GM06990 (cell line): ENCODE data around the gene TMEM91.
"Not testable (repeated sequence)": the region's sequence is repeated elsewhere in the genome, so short reads cannot be mapped to it uniquely, and the experiment has no call there.

Source experiments
- DNase-seq: peaks from one replicate; pipeline ENCODE4 v3.0.0-alpha.2; 2011; ENCODE audit not compliant: insufficient read length; ENCODE audit errors: extremely low read depth
- H3K27me3 ChIP-seq: replicated peaks from 2 replicates; pipeline ENCODE4 v1.6.0; 2011; ENCODE audit warnings: low read length; ENCODE audit not compliant: control insufficient read depth, insufficient read depth
- H3K36me3 ChIP-seq: 2 replicates; pipeline ENCODE4 v1.5.1; 2011; ENCODE audit warnings: low read length; ENCODE audit not compliant: control insufficient read depth, insufficient read depth
- H3K4me3 ChIP-seq: replicated peaks from 2 replicates; pipeline ENCODE4 v1.5.1; 2011; ENCODE audit warnings: low read depth, mild to moderate bottlenecking, control low read depth, low read length
- CTCF ChIP-seq: IDR thresholded peaks from 2 replicates; pipeline ENCODE4 v1.5.1; 2011; ENCODE audit warnings: low read length, control low read depth, mild to moderate bottlenecking, inconsistent platforms; ENCODE audit not compliant: insufficient read depth, poor library complexity, severe bottlenecking

The TMEM91 gene

DNA sequence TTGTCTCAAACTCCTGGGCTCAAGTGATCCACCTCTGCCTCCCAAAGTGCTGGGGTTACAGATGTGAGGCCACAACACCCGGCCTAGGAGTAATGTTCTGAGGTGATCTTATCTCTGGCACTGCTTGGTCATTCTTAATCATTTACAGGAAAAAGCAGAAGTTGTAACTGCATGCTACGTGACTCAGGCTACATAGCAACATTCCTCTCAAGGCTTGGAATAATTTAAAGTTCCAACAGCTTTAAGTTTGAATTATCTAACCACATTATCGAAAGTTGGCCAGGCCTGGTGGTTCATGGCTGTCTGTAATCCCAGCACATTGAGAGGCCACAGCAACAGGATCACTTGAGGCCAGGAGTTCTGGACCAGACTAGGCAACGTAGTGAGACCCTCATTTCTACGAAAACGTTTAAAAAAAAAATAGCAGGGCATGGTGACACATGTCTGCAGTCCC is 8.5 kb upstream of the TMEM91 start:
- Histone ChIP-seq H3K4me3 (no peak overlapping the region), H3K27me3 (no peaks in the 10 kb centered on the region), H3K36me3 (no peaks in the 10 kb centered on the region)
- TF ChIP-seq CTCF, result no peak
- DNase-seq, result no peak

DNA sequence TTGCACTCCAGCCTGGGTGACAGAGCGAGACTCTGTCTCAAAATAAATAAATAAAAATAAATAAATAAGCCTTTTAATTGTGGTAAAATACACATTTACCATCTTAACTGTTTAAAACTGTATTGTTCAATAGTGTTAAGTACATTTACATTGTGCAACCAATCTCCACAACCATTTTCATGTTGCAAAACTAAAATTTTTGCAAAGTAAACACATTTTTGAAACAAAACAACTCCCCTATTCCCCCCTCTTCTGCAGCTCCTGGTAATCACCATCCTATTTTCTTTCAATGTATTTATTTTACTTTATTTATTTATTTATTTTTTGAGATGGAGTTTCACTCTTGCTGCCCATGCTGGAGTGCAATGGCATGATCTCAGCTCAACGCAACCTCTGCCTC is 6.6 kb upstream of the TMEM91 start:
- H3K27me3 ChIP-seq, result no peaks in the 10 kb centered on the region
- H3K36me3 ChIP-seq, result no peaks in the 10 kb centered on the region
- no peak for DNase-seq
- H3K4me3 ChIP-seq, result no peak overlapping the region
- TF ChIP-seq CTCF, result no peak

DNA sequence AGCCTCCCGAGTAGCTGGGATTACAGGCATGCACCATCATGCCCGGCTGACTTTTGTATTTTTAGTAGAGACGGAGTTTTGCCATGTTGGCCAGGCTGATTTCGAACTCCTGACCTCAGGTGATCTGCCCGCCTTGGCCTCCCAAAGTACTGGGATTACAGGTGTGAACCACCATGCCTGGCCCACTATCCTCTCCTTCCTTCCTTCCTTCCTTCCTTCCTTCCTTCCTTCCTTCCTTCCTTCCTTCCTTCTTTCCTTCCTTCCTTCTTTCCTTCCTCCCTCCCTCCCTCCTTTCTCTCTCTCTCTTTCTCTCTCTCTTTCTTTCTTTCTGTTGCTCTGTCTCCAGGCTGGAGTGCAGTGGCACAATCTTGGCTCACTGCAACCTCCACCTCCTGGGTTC is 5.2 kb upstream of the TMEM91 start:
- H3K27me3 ChIP-seq, H3K36me3 ChIP-seq, DNase-seq, H3K4me3 ChIP-seq: not testable (repeated sequence)

- no peak for TF ChIP-seq CTCF
- H3K36me3 ChIP-seq, result no peaks in the 10 kb centered on the region
- DNase-seq, result no peak
Measured at GRCh38 chr19:41371541-41371940, 4.8 kb upstream of the TMEM91 start.

DNA sequence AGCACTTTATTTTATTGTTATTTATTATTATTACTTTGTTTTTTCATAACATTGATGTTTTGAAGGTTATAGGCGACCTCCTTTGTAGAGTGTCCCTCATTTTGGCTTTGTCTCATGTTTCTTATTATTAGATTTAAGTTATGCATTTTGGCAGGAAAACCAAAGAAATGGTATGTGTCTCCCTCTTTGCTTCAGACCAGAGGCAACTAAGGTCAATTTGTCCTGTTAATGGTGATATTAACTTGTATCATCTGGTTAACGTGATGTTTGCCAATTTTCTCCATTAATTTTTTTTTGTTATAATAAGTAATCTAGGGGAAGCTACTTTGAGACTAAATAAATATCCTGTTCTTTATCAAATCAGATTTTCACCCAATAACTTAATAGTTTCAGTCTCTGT is 3.8 kb upstream of the TMEM91 start:
- no peak for TF ChIP-seq CTCF
- H3K27me3 ChIP-seq, result no peaks in the 10 kb centered on the region
- no peak overlapping the region for H3K4me3 ChIP-seq
- H3K36me3 ChIP-seq, result no peaks in the 10 kb centered on the region
- DNase-seq, result no peak

More at GRCh38 chr19:41371541-41371940, 4.8 kb upstream of the TMEM91 start:
- no peak overlapping the region for H3K4me3 ChIP-seq
- no peaks in the 10 kb centered on the region for H3K27me3 ChIP-seq

DNA sequence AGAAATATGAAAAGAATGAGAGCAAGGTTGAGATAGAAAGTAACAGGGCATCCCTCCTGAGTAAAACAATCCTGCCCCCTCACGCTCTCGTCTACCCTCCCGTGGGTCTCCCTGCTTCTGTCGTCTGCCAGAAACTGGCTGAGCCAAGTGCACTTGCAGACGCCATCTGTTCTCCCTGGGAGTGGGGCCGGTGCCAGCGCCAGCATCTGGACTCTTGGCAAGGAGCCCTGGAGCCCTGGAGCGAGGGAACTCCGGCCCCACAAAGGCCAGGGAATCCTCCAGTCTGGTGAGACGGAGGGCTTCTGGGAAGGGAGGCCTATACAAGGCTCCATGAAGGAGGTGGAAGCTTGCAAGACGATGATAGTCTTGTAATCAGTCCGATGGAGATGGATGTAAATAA is 2.3 kb upstream of the TMEM91 start:
- Histone ChIP-seq H3K4me3 (no peak overlapping the region), H3K36me3 (no peaks in the 10 kb centered on the region), H3K27me3 (no peaks in the 10 kb centered on the region)
- DNase-seq, result no peak
- TF ChIP-seq CTCF, result no peak
